ENCODE measurements around the gene VPS13A. TPM values are rescaled to one million over a fixed set of nuclear protein-coding genes. Genes with fewer than 3 reads are reported as not detected.

The VPS13A gene
- total and polyA plus RNA-seq, 10 donors: 7.5 to 90.9 (median 56.5) TPM

DNA sequence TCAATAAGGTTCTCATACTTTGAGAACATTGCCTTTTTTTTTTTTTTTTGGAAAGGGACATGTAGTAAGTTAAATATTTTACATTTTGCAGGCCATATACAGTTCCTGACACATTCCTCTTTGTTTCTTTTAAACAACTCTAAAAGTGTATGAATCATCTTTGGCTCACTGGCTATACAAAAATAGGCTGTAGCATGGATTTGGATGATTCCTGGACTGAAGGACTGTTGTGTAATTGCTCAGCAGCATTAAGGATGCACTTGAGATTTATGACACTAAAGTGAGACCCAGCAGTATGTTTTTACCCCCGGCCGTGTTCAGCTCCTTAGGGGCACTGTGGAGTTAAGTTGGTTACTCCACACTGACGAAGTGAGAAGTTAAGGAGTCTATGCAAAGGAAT, 41.3 kb downstream of the VPS13A start:
- Histone ChIP-seq H3K27ac (no peak overlapping the region), H3K36me3 (peaks cover 0 to 91% (median 19%) of the 10 kb centered on the region in 6 donors), H3K4me1 (no peaks in the 10 kb centered on the region), H3K27me3 (replicated peaks in 1 of 7) (no peaks in the 10 kb centered on the region), H3K4me3 (no peak overlapping the region), H3K9me3 (no peaks in the 10 kb centered on the region)
- 74 to 97% (median 91%) methylated on average over 3 of the region's 3 CpGs for WGBS, 5 donors
- DNase-seq: no peak
- intact Hi-C loops (cut with DNase I; ENCODE audit: low total_unique reads): no loop called here
- TF ChIP-seq POLR2A (IDR thresholded peaks at IDR 0.05) (no peak), POLR2AphosphoS5 (IDR thresholded peaks at IDR 0.05) (no peak)
- TF ChIP-seq, protein P1, sequence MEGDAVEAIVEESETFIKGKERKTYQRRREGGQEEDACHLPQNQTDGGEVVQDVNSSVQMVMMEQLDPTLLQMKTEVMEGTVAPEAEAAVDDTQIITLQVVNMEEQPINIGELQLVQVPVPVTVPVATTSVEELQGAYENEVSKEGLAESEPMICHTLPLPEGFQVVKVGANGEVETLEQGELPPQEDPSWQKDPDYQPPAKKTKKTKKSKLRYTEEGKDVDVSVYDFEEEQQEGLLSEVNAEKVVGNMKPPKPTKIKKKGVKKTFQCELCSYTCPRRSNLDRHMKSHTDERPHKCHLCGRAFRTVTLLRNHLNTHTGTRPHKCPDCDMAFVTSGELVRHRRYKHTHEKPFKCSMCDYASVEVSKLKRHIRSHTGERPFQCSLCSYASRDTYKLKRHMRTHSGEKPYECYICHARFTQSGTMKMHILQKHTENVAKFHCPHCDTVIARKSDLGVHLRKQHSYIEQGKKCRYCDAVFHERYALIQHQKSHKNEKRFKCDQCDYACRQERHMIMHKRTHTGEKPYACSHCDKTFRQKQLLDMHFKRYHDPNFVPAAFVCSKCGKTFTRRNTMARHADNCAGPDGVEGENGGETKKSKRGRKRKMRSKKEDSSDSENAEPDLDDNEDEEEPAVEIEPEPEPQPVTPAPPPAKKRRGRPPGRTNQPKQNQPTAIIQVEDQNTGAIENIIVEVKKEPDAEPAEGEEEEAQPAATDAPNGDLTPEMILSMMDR (IDR thresholded peaks at IDR 0.05 in 8 of 11, conservative IDR thresholded peaks at IDR 0.05 in 3 of 11): no peak

GRCh38 chr9:77221431-77221830, 44.1 kb downstream of the VPS13A start:
- TF ChIP-seq, protein P1 (IDR thresholded peaks at IDR 0.05 in 8 of 11, conservative IDR thresholded peaks at IDR 0.05 in 3 of 11): no peak
- no peak for TF ChIP-seq POLR2A (IDR thresholded peaks at IDR 0.05)
- no peak for TF ChIP-seq POLR2AphosphoS5 (IDR thresholded peaks at IDR 0.05)
- Histone ChIP-seq H3K36me3 (peaks cover 0 to 88% (median 20%) of the 10 kb centered on the region in 6 donors), H3K9me3 (no peaks in the 10 kb centered on the region), H3K4me1 (no peaks in the 10 kb centered on the region), H3K27ac (no peak overlapping the region), H3K4me3 (no peak overlapping the region), H3K27me3 (replicated peaks in 1 of 7) (no peaks in the 10 kb centered on the region)
- intact Hi-C loops (cut with DNase I; ENCODE audit: low total_unique reads): no loop called here
- no peak for DNase-seq
- WGBS, 5 donors: 87 to 95% (median 93%) methylated on average over 3 of the region's 3 CpGs

DNA sequence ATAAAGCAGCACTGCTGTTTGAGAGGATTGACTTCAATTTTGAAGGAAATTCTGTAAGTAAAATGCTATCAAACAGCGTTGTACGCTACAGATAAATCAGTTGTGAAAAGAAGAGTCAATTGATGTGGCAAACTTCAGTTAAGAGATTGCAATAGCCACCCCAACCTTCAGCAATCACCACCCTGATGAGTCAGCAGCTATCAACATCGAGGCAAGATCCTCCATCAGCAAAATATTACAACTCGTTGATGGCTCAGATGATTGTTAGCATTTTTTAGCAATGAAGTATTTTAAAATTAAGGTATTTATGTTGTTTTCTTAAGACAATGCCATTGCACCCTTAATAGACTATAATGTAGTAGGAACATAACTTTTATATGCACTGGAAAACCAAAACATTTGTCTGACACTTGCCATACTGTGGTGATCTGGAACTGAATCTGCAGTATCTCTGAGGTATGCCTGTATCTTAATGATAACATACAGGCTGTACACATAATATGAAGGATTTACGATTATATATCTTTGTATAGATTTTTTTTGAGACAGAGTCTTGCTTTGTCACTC, 47.5 kb downstream of the VPS13A start:
- TF ChIP-seq, protein P1 (IDR thresholded peaks at IDR 0.05 in 8 of 11, conservative IDR thresholded peaks at IDR 0.05 in 3 of 11): no peak
- no peak for TF ChIP-seq POLR2A (IDR thresholded peaks at IDR 0.05)
- no peak for TF ChIP-seq POLR2AphosphoS5 (IDR thresholded peaks at IDR 0.05)
- H3K4me3 ChIP-seq: no peak overlapping the region
- DNase-seq: no peak
- intact Hi-C loops (cut with DNase I; ENCODE audit: low total_unique reads): no loop called here
- no peaks in the 10 kb centered on the region for H3K4me1 ChIP-seq
- 59 to 85% (median 70%) methylated on average over 5 of the region's 5 CpGs for WGBS, 5 donors
- no peaks in the 10 kb centered on the region for H3K27me3 ChIP-seq (replicated peaks in 1 of 7)
- peaks cover 2 to 96% (median 41%) of the 10 kb centered on the region in 6 donors for H3K36me3 ChIP-seq
- H3K27ac ChIP-seq: no peak overlapping the region
- H3K9me3 ChIP-seq: no peaks in the 10 kb centered on the region

GRCh38 chr9:77236693-77237092, 59.4 kb downstream of the VPS13A start:
- H3K27ac ChIP-seq: no peak overlapping the region
- 84 to 93% (median 87%) methylated on average over 5 of the region's 5 CpGs for WGBS, 5 donors
- H3K4me1 ChIP-seq: no peaks in the 10 kb centered on the region
- no peak overlapping the region for H3K4me3 ChIP-seq
- TF ChIP-seq, protein P1 (IDR thresholded peaks at IDR 0.05 in 8 of 11, conservative IDR thresholded peaks at IDR 0.05 in 3 of 11): no peak
- no peak for TF ChIP-seq POLR2A (IDR thresholded peaks at IDR 0.05)
- no peak for TF ChIP-seq POLR2AphosphoS5 (IDR thresholded peaks at IDR 0.05)
- DNase-seq: no peak
- no peaks in the 10 kb centered on the region for H3K27me3 ChIP-seq (replicated peaks in 1 of 7)
- H3K36me3 ChIP-seq: peaks cover 0 to 58% (median 8%) of the 10 kb centered on the region in 6 donors
- H3K9me3 ChIP-seq: no peaks in the 10 kb centered on the region
- intact Hi-C loops (cut with DNase I; ENCODE audit: low total_unique reads): no loop called here
